SK-N-SH (cell line): ENCODE results near the gene CYBA.

Experiments
- CHD2 ChIP-seq: fragments of 150-350 bp; IDR thresholded peaks from 2 replicates; pipeline ENCODE4 v1.6.1; 2018; ENCODE audit warnings: low read length; ENCODE audit not compliant: partially characterized antibody
- EP300 ChIP-seq, 2 experiments: IDR thresholded peaks; 2 replicates each; pipeline versions ENCODE4 v1.4.0 to v1.6.1; 2012; ENCODE audit warnings: borderline replicate concordance in 1 of 2, low read depth in 1 of 2, low read length in 1 of 2
- FOXJ3 ChIP-seq: sonication (generic); formaldehyde crosslinking; IDR thresholded peaks from 2 replicates; pipeline ENCODE4 v1.5.1; 2020; ENCODE audit warnings: mild to moderate bottlenecking, missing genetic modification reagents
- FOXM1 ChIP-seq: IDR thresholded peaks from 2 replicates; pipeline ENCODE4 v1.4.0; 2012; ENCODE audit warnings: low read depth, mild to moderate bottlenecking
- MEF2A ChIP-seq: IDR thresholded peaks from 2 replicates; pipeline ENCODE4 v1.4.0; 2012; ENCODE audit warnings: low read depth, borderline replicate concordance
- POLR2AphosphoS5 ChIP-seq: IDR thresholded peaks from 2 replicates; pipeline ENCODE4 v1.6.1; 2012; ENCODE audit warnings: low read depth, low read length
- RAD21 ChIP-seq: IDR thresholded peaks from 2 replicates; pipeline ENCODE4 v1.6.1; 2012; ENCODE audit warnings: mild to moderate bottlenecking, low read length
- RXRA ChIP-seq: IDR thresholded peaks from 2 replicates; pipeline ENCODE4 v1.4.0; 2012; ENCODE audit warnings: low read depth, mild to moderate bottlenecking, borderline replicate concordance
- SIN3A ChIP-seq: IDR thresholded peaks from 2 replicates; pipeline ENCODE4 v1.6.1; 2012; ENCODE audit warnings: low read depth, mild to moderate bottlenecking, low read length, moderate library complexity, borderline replicate concordance
- TAF1 ChIP-seq: IDR thresholded peaks from 2 replicates; pipeline ENCODE4 v1.6.1; 2012; ENCODE audit warnings: low read depth, mild to moderate bottlenecking, low read length, moderate library complexity, borderline replicate concordance
- TF ChIP-seq, protein P1 (sequence below): fragments of 200-600 bp; sonication (generic); IDR thresholded peaks from 2 replicates; pipeline ENCODE4 v1.6.1; 2017; ENCODE audit warnings: antibody characterized with exemption, mild to moderate bottlenecking, moderate library complexity
- TF ChIP-seq, protein P2 (sequence below): IDR thresholded peaks from 2 replicates; pipeline ENCODE4 v1.6.1; 2012; ENCODE audit warnings: mild to moderate bottlenecking, low read depth, low read length, moderate library complexity

DNA sequence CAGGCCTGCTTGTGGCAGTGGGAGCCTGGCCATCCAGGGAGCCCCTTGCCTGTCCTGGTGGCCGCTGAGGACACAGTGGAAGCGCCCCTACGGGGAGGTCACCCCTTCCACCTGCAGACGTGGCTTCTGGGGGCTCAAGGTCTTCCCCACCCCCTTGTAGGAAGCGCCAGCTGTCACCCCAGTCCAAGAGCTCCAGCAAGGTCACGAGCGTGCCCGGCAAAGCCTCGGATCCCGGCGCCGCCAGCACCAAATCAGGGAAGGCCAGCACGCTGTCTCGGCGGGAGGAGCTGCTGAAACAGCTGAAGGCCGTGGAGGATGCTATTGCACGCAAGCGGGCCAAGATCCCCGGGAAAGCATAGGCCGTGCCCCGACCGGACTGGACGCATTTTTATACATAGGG, 19.9 kb downstream of the CYBA start:
- TF ChIP-seq, protein P1, sequence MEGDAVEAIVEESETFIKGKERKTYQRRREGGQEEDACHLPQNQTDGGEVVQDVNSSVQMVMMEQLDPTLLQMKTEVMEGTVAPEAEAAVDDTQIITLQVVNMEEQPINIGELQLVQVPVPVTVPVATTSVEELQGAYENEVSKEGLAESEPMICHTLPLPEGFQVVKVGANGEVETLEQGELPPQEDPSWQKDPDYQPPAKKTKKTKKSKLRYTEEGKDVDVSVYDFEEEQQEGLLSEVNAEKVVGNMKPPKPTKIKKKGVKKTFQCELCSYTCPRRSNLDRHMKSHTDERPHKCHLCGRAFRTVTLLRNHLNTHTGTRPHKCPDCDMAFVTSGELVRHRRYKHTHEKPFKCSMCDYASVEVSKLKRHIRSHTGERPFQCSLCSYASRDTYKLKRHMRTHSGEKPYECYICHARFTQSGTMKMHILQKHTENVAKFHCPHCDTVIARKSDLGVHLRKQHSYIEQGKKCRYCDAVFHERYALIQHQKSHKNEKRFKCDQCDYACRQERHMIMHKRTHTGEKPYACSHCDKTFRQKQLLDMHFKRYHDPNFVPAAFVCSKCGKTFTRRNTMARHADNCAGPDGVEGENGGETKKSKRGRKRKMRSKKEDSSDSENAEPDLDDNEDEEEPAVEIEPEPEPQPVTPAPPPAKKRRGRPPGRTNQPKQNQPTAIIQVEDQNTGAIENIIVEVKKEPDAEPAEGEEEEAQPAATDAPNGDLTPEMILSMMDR: no peak
- TF ChIP-seq MEF2A (no peak), POLR2AphosphoS5 (no peak), CHD2 (no peak), FOXJ3 (CRISPR knock-in tag) (no peak), EP300 (IDR thresholded peaks at IDR 0.05; ENCODE audit: borderline replicate concordance in 1 of 2, low read depth in 1 of 2, low read length in 1 of 2) (no peak), TAF1 (no peak), FOXM1 (no peak), RAD21 (no peak), SIN3A (no peak), RXRA (no peak)
- TF ChIP-seq, protein P2, sequence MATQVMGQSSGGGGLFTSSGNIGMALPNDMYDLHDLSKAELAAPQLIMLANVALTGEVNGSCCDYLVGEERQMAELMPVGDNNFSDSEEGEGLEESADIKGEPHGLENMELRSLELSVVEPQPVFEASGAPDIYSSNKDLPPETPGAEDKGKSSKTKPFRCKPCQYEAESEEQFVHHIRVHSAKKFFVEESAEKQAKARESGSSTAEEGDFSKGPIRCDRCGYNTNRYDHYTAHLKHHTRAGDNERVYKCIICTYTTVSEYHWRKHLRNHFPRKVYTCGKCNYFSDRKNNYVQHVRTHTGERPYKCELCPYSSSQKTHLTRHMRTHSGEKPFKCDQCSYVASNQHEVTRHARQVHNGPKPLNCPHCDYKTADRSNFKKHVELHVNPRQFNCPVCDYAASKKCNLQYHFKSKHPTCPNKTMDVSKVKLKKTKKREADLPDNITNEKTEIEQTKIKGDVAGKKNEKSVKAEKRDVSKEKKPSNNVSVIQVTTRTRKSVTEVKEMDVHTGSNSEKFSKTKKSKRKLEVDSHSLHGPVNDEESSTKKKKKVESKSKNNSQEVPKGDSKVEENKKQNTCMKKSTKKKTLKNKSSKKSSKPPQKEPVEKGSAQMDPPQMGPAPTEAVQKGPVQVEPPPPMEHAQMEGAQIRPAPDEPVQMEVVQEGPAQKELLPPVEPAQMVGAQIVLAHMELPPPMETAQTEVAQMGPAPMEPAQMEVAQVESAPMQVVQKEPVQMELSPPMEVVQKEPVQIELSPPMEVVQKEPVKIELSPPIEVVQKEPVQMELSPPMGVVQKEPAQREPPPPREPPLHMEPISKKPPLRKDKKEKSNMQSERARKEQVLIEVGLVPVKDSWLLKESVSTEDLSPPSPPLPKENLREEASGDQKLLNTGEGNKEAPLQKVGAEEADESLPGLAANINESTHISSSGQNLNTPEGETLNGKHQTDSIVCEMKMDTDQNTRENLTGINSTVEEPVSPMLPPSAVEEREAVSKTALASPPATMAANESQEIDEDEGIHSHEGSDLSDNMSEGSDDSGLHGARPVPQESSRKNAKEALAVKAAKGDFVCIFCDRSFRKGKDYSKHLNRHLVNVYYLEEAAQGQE: no peak
